Activated CD4-positive, alpha-beta T cell treated with anti-CD3 and anti-CD28 coated beads for 24 hours (primary cell): ENCODE measurements around the gene FAM107A.
"Not testable (repeated sequence)": the region's sequence is repeated elsewhere in the genome, so short reads cannot be mapped to it uniquely, and the experiment has no call there.

Experiments used
- DNase-seq, 2 donors: peaks; one replicate each; pipeline ENCODE4 v3.0.0-alpha.2; 2020; ENCODE audit warnings: low read depth in 2 of 2

The FAM107A gene

DNA sequence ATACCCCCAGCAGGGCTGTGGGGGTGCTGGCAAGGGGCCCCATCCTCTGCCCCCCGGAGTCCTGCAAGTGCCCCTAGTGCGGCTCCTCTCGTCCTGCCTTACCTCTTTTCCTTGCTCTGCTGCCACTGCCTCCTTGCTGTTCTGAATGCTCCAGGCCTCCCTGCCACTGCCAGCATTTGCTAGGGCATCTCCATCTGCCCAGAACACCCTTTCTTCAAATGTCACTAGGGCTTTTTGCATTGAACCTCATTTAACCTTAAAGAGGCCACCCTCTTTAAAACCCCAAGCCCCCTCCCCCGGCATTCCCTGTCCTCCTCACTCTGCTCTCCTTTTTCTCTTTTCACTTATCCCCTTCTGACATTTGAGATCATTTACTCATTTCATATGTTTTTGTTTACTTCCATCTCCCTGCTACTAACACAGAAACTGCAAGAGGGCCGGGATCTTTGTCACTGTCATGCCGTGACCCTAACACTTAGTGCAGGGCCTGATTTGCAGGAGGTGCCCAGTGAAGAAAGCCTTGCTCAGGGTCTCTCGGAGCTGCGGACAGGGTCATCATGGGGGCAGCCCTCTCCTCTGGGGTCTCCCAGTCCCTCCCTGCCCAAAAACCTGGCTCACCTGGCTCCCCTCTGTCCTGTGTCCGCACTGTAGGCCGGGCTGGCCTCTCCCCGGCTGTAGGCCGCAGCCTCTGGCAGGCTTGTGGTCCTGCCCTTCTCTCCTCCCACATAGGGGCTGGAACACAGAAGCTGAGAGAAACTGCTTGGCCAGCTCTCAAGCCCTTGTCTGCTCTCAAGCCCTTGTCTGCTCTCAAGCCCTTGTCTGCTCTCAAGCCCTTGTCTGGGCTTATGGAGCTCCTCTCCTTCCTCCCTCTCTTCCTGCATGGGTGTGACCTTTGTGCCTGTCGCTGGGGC, 40.4 kb downstream of the FAM107A start, which contains the start of gene ACOX2:
ACOX2 (minus strand) TSS at position 690 of the 911 bp plus-strand sequence. CDS start 2,084 bp downstream, outside the sequence.
- no peak for DNase-seq

DNA sequence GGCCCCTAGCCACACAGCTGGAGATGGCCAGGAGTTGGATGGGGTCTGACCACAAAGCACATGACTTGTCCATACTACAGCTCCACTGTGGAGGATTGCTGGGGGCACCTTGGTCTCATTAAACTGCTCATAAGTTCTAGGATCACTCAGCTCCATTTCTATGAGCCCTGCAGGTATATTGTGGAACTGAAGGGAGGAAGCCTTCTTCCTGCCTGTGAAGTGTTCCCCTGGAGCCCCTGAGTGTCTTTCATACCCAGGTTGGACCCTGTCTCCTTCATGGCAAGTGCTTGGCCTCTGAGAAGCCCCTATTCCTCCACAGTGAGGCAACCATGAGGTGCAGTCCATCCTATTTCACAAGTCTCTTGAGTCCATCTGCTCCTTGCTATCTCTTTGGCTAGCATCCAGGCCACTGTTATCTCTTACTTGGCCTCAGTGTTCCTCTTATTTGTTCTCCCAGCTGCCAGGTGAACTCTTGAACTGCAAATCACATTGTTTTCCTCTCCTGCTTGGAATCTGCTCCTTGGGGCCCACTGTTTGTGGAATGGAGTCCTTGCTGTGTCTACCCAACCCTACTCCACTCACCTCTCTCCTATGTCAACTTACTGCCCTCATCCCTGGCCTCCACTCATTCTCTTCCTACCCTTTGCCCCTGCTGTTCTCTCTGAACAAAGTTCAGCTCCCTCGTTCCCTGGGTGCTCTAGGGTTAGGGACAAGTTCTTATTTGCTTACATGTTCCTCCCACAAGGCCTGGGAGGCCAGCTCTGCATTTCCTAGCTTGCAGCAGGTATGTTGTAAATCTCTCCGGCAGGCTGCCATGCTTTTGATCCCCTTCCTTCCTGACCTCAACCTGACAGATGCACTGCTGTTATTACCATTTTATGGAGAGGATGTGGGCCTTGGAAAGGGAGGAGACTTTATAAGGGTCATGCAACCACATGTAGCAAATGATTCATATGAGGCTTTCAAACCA, 41.4 kb downstream of the FAM107A start:
- no peak for DNase-seq

DNA sequence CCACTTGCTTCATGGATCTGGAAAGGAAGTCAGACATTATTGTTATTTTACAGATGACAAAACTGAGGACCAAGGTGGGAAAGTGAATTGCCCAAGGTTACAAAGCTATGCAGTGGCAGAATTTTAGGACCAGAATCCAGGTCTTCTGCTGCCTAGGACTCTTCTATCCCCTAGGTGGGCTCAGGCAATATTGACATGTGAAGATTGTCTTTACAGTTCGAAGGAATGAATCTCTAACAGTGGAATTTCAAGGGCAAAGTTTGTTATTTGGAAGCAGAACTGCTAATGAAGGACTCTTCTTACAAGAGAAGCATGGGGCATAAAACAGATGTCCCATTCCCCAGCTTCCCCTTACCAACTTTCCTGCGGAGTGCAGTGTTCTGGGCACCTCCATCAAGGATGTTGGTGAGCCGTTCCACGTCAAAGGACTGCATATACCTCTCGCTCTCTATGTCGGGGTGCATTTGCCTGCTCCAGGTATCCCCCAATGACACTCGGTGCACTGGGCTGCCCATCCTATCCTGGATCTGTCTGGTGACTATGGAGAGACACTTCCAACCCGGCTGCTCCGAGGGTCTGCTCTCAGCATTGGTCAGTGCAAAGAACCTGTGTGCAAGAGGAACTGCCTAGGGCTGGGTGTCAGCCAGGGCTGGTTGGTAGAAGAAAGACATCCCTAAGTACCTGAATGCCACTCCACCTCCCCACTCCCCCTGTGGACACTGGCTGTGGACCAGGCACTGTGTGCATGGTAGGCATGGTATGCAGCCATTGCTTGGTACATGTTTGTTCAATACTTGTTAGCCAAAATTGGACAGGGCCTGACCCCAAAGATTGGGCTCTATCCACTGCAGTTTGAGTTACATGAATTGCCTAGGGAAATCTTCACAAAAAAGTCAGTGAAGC, 42.3 kb downstream of the FAM107A start:
- DNase-seq: no peak

DNA sequence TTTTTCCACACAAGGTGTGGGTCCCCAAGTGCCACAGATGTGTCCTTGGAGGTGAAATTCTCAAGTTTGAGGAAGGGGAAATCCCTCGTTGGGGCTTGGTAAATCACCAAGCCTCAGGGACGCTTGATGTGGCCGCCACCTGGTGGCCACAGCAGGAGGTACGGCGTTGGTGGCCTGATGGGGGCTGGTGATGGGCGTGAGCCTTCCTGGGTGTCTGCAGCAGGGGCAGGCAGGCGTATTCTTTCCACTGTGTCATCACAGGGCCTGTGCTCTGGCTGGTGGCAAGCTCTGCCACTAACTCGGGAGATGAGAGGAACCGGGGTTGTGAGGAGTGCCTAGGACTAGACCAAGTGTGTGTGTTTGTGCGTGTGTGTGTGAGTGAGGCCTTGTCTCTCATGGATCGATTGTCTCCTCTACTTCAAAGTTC, 44.4 kb downstream of the FAM107A start:
- DNase-seq: peak; percentile 59 to 80

DNA sequence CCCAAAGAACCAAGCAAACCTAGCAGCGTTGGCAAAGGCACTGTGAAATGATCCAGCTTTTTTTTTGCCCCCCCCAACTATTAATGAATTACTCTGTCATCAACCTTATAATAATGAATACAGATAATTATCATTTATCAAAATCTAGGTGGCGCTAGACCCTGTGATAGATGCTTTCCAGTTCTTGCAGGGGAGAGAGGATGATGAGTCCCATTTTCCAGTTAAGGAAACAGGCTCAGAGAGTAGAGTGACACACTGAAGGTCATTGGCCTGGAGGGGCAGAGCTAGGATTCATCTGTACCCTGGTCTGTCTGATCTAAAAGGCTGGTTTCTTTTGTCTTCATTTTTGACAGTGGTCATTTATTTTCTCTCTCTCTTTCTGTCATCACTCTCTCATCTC, 45.2 kb downstream of the FAM107A start:
- no peak for DNase-seq

DNA sequence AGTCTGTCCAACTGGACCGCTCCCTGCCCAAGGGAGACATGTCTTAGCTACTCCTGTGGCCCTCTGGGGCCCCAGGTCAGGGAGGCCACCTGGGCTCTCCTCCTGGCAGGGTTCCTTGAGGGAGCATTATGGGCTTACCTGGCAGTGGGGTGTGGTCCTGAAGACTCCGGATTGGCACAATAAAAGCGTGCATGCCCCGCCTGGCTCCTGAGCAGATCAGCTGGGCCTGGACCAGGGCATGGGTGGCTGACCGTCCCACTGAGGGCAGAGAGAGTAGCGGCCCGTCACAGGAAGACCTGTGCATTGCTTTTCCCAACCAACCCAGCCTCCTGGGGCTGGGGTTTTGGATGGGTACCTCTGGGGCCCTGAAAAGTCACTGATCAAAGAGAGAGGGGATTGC, 45.6 kb downstream of the FAM107A start:
- no peak for DNase-seq

DNA sequence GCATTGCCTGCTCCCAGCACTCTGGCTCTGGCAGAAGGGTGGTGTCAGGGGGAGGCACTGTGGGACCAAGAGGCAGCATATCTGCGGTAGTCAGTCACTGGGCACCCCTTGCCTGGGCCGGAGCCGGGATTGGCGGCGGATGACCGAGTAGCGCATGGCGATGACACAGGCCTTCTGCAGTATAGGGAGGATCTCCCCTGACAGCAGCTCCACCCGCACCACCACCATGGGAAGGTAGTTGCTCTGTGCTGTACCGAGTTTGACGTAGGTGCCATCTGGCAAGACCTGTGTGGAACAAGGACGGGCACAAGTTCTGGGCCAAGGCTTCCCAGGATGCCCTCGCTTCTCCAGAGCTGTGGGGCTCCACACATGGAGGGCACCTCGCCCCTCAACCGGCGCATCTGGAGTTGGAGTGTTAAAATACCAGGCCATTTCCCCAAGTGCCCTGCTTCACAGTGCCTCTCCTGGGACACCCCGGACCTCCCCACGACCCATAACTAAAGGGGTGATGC, 46.8 kb downstream of the FAM107A start:
- DNase-seq: no peak

DNA sequence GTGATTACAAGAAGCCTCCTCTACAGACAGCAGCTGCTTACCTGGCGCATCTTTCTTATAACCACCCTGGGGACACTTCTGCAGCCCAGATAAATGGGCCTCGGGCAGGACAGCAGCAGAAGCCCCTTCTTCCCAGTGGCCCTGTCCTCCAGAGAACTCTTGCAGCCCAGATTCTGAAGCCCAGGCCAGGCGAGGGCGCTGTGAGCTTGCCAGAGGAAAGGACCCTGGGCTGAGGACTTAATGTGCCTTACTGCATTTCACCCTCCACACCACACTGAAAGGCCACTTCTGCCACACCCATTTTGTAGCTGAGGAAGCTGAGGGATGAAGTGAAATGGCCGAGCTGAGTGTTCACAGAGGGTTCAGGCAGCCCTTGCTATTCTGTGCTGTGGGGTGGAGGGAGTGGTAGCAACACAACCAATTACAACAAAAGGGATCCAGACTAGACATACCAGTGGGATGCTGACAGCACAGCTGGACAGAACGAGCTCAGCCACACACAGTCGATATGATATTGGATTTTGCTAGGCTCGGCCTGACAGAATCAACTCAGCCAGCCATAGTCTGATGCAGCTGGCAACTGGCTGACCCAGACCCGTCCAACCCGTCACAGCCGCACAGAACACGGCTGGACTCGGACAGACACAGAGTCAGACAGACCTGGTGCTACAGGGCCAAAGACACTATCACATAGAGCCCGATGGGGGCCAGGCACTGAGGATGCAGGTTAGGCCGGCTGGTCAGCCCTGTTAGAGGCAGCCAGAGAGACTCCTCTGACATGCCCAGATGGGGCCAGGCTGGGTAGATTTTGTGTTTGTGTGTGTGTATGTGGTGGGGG, 47.5 kb downstream of the FAM107A start:
- DNase-seq: no peak

DNA sequence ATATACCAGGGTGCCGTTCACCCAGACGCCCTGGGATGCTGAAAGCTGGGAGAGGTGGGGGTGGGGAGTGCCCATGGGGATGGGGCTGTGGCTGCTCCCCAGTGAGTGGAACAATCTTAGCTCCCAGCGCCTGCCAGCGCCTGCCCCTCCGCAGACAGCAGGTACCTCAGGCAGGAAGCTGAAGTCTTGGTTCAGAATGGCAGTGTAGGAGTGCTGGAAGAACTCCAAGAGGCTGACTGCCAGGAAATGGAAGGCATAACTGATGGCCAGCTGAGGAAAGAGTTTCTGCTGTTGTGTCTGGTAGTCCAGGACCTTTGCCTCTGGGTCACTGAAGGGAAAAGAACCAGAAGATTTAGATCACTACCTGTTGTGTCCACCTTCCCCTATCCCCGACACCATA, 48.6 kb downstream of the FAM107A start:
- DNase-seq: no peak

DNA sequence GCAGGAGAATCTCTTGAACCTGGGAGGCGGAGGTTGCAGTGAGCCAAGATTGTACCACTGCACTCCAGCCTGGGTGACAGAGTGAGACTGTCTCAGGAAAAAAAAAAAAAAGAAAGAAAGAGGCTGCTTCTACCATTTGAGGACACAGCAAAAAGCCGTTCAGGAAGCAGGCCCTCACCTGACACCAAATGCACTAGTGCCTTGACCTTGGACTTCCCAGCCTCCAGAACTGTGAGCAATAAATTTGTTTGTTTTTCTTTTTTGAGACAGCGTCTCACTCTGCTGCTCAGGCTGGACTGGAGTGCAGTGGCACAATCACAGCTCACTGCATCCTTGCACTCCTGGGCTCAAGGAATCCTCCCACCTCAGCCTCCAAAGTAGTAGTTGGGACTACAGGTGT, 49.8 kb downstream of the FAM107A start:
- not testable (repeated sequence) for DNase-seq

DNA sequence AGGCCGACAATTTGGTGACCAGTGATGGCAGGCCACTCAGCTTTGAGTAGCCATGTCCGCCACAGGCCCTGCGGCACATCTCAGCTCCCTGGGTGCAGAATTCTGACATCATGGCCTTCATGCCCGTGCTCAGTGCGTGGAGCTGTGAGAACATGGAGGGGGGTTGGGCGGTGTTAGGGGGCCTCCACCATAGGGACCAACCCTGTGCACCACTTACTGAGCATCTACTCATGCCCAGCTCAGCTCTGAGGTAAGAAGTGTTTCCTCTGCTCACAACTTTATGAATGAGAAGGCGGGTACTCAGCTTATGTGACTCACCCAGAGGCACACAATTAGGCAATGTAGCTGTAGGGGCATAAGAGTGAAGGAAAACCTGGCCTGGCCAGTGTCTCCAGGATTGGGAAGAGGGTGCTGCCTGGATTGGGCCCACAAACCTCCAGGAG, 50.7 kb downstream of the FAM107A start:
- no peak for DNase-seq

DNA sequence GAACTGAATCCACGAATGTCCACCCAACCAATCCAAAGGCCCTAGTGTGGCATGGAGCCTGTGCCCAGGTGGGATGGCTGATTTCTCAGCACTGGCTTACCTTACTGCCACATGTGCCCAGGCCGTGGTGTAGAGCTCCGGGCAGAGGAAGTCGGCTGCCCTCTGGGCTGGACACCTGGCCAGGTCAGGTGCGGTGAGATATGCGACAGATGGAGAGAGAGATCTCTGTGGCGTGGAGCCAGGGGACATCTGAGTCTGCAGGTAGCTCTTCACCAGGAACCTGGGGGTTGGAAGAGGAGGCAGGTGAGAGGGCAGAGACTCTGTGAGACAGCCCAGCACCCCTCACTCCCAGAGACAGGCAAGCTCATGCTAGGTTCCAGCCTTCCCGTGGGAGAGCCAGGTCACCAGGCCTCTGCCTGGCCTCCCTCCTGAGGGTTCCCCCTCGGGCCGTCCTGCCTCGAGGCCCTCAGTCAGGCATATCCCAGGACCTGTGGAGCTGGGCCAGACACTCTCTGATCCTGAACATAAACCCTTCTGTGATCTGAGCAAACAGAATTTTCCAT, 52.8 kb downstream of the FAM107A start:
- no peak for DNase-seq

DNA sequence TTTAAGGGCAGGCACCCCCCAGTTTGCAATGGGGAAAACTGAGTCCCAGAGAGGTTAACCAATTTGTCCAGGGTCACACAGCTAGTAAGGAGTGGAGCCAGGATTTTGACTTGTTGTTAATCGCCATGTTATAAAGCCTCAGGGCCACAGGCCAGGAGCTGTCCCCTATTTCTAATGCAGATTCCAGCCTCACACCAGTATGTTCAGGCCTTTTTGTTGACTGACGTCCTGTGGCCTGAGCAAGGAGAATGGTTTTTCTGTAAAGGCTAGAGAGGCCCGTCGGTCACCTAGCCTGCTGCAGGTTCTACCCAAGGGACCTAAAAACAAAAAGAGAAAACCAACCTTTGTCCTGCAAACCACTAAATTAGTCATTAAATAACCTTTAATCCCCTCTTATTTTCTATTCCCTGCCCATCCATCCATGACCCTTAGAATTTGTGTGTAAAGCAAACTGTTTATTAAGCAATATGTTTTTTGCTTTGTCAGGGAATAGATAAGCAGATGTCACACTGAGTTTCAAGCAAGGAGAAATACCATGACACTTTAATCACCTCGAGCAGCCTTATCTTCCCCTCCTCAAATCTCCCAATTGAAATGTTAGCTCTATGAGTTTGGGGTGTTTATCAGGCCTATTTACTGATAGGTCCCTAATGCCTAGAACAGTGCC, 54.3 kb downstream of the FAM107A start:
- DNase-seq: no peak

DNA sequence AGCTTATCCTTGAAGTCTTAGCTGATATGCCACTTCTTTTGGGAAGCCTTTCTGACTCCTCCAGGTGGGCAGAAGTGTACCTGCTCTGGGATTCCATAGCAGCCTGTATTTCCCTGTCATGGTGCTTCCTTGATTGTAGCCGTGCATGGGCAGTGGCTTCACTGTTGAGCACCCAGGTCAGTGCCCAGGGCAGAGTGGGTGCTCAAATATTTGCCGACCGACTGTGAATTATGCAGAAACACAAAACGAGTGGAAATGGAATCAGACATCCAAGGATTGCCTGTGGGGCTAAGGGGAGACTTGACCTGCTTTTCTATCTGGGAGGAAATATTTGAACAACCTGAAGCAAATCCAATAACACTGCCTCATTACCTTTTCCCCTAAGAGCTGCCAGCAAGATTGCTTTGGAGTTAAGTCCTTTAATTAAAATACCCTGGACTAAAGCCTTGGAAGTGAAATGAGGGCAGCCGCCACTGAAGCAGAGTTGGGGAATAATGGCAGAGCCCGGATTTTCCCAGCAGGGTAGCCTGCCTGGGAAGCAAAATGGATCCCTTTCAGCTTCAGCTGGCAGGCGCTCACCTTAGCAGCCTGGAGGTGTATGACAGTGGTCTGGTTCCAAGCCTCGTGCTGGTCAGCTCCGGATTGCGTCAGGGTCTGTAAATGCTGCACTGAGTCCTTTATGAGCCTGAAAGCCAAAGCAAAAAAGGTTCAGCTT, 55.1 kb downstream of the FAM107A start:
- DNase-seq: no peak

DNA sequence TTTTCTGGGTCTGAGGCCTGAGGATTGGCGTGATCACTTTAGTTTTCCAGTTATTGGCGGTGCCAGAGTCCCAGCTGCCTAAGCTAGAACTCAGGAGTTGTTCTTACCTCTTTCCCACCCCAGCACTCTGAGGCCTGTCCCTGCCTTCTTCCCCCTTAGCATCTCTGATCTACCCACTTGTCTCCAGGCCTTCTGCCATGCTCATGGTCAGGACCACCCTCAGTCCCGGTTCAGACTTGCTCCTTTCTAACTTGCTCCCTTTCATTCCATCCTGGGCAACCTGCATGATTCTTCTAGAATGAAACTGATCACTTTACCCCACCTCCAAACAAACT, 55.9 kb downstream of the FAM107A start:
- DNase-seq: no peak

DNA sequence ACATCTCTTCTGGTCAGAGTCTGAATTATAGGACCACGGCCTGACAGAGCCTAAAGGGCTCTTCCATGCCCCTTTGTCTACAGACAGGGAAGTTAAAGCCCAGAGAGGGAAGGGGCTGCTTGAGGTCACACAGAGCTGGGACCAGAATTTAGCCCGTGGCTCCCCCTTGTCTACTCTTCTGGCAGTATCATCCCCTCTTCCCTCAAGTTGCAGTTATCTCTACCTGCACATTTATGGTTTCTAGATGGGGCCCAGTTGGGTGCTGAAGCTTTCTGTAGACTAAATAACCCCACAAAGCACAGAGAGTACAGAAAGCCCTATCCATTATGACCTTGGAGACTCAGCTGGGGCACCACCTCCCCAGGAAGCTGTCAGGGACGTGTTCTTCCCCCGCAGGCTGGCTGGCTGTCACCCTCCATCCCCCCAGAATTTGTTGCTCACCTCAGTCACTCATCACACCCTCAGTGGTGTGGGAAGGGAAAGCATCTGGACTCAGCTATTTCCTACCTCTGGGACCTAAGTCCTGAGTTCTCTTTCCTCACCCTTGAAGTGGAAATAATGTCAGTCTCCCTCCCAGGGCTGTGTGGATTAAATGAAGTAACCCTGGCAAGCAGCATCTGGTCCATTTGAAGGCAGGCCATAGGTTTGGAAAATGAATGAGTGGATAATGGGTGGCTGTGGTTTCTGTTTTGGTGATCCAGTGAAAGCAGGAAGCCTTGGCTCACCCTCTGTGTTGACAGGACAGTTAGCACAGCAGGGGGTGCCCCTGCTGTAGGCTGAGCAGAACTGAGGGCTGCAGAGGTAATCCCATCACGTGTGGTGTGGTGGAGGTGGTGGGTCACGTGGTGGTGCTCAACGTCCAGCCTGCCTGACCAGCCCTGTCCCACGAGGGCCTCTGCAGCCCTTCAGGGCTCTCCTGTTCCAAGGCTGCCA, 56.5 kb downstream of the FAM107A start:
- DNase-seq: no peak

DNA sequence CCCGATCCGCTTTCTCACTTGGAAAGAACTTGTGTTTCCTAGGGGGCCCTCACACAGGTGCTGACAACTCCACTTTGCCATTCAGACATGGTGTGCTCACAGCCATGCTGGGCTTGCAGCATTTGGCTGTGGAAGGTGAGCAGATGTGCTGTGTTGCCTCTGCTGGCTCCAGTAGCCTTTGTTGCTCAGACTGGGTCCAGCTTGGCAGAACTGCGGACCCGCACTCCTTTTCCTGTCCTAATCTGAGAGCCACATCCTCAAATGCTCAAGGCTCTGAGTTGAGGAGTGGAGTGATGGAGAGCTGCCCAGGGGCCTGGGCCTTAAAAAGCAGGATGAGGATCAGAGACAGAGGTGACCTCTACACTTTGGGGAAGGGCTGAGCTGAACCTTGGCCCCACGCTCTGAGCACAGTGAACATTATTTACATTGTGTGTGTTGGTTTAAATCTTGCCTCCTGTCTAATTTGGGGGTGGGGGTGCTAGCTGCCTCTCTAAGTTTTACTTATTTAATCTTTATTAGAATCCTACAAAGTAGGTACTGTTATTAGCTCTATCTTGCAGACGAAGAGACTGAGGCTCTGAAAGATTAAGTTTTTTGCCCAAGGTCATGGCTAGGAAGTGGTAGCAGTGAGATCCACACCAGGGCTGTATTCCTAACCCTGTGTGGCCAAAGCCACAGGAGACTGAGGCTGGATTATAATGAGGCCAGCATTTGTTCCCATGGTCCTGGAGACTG, 57.4 kb downstream of the FAM107A start:
- no peak for DNase-seq
